HL-60 (cell line): Measurements from ENCODE around the gene LRRC4C.

Experiments
- POLR2AphosphoS5 ChIP-seq: IDR thresholded peaks from 2 replicates; pipeline ENCODE4 v1.6.1; 2012; ENCODE audit warnings: low read depth
- SPI1 ChIP-seq: IDR thresholded peaks from 2 replicates; pipeline ENCODE4 v1.6.1; 2012; ENCODE audit warnings: low read depth, mild to moderate bottlenecking, borderline replicate concordance
- TF ChIP-seq, protein P1 (sequence below): IDR thresholded peaks from one replicate; pipeline ENCODE4 v1.5.1; 2011; ENCODE audit warnings: low read length, control low read depth, inconsistent platforms; ENCODE audit not compliant: insufficient read depth
- TF ChIP-seq, protein P2 (sequence below): IDR thresholded peaks from 2 replicates; pipeline ENCODE4 v1.6.1; 2012; ENCODE audit warnings: low read depth; ENCODE audit not compliant: insufficient replicate concordance

GRCh38 chr11:41392596-41392995 lies 66.9 kb downstream of the LRRC4C start:
- TF ChIP-seq, protein P1, sequence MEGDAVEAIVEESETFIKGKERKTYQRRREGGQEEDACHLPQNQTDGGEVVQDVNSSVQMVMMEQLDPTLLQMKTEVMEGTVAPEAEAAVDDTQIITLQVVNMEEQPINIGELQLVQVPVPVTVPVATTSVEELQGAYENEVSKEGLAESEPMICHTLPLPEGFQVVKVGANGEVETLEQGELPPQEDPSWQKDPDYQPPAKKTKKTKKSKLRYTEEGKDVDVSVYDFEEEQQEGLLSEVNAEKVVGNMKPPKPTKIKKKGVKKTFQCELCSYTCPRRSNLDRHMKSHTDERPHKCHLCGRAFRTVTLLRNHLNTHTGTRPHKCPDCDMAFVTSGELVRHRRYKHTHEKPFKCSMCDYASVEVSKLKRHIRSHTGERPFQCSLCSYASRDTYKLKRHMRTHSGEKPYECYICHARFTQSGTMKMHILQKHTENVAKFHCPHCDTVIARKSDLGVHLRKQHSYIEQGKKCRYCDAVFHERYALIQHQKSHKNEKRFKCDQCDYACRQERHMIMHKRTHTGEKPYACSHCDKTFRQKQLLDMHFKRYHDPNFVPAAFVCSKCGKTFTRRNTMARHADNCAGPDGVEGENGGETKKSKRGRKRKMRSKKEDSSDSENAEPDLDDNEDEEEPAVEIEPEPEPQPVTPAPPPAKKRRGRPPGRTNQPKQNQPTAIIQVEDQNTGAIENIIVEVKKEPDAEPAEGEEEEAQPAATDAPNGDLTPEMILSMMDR: no peak
- TF ChIP-seq SPI1 (no peak), POLR2AphosphoS5 (no peak)
- TF ChIP-seq, protein P2, sequence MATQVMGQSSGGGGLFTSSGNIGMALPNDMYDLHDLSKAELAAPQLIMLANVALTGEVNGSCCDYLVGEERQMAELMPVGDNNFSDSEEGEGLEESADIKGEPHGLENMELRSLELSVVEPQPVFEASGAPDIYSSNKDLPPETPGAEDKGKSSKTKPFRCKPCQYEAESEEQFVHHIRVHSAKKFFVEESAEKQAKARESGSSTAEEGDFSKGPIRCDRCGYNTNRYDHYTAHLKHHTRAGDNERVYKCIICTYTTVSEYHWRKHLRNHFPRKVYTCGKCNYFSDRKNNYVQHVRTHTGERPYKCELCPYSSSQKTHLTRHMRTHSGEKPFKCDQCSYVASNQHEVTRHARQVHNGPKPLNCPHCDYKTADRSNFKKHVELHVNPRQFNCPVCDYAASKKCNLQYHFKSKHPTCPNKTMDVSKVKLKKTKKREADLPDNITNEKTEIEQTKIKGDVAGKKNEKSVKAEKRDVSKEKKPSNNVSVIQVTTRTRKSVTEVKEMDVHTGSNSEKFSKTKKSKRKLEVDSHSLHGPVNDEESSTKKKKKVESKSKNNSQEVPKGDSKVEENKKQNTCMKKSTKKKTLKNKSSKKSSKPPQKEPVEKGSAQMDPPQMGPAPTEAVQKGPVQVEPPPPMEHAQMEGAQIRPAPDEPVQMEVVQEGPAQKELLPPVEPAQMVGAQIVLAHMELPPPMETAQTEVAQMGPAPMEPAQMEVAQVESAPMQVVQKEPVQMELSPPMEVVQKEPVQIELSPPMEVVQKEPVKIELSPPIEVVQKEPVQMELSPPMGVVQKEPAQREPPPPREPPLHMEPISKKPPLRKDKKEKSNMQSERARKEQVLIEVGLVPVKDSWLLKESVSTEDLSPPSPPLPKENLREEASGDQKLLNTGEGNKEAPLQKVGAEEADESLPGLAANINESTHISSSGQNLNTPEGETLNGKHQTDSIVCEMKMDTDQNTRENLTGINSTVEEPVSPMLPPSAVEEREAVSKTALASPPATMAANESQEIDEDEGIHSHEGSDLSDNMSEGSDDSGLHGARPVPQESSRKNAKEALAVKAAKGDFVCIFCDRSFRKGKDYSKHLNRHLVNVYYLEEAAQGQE: no peak
